Panc1 (cell line): Measurements from ENCODE around the gene PCYT1B.

ENCODE experiments used
- TF ChIP-seq, protein P1 (sequence below), 2 experiments: IDR thresholded peaks; 2 replicates each; pipeline ENCODE4 v1.6.1; 2011 to 2012; ENCODE audit warnings: low read depth in 2 of 2, control low read depth in 1 of 2, low read length in 1 of 2, mild to moderate bottlenecking in 1 of 2, moderate library complexity in 1 of 2; ENCODE audit not compliant: insufficient read depth in 1 of 2
- TF ChIP-seq, protein P2 (sequence below): fragments of 450-650 bp; IDR thresholded peaks from 2 replicates; pipeline ENCODE4 v1.5.1; 2017; ENCODE audit warnings: mild to moderate bottlenecking

GRCh38 chrX:24668111-24668510 lies 21.0 kb upstream of the PCYT1B start:
- TF ChIP-seq, protein P1, sequence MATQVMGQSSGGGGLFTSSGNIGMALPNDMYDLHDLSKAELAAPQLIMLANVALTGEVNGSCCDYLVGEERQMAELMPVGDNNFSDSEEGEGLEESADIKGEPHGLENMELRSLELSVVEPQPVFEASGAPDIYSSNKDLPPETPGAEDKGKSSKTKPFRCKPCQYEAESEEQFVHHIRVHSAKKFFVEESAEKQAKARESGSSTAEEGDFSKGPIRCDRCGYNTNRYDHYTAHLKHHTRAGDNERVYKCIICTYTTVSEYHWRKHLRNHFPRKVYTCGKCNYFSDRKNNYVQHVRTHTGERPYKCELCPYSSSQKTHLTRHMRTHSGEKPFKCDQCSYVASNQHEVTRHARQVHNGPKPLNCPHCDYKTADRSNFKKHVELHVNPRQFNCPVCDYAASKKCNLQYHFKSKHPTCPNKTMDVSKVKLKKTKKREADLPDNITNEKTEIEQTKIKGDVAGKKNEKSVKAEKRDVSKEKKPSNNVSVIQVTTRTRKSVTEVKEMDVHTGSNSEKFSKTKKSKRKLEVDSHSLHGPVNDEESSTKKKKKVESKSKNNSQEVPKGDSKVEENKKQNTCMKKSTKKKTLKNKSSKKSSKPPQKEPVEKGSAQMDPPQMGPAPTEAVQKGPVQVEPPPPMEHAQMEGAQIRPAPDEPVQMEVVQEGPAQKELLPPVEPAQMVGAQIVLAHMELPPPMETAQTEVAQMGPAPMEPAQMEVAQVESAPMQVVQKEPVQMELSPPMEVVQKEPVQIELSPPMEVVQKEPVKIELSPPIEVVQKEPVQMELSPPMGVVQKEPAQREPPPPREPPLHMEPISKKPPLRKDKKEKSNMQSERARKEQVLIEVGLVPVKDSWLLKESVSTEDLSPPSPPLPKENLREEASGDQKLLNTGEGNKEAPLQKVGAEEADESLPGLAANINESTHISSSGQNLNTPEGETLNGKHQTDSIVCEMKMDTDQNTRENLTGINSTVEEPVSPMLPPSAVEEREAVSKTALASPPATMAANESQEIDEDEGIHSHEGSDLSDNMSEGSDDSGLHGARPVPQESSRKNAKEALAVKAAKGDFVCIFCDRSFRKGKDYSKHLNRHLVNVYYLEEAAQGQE (IDR thresholded peaks at IDR 0.05; ENCODE audit: insufficient read depth in 1 of 2, low read depth in 2 of 2, low read length in 1 of 2), result no peak
- TF ChIP-seq, protein P2, sequence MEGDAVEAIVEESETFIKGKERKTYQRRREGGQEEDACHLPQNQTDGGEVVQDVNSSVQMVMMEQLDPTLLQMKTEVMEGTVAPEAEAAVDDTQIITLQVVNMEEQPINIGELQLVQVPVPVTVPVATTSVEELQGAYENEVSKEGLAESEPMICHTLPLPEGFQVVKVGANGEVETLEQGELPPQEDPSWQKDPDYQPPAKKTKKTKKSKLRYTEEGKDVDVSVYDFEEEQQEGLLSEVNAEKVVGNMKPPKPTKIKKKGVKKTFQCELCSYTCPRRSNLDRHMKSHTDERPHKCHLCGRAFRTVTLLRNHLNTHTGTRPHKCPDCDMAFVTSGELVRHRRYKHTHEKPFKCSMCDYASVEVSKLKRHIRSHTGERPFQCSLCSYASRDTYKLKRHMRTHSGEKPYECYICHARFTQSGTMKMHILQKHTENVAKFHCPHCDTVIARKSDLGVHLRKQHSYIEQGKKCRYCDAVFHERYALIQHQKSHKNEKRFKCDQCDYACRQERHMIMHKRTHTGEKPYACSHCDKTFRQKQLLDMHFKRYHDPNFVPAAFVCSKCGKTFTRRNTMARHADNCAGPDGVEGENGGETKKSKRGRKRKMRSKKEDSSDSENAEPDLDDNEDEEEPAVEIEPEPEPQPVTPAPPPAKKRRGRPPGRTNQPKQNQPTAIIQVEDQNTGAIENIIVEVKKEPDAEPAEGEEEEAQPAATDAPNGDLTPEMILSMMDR, result no peak
